MCF 10A (cell line): ENCODE results near the gene ZNF799. TPM values are rescaled to one million over a fixed set of nuclear protein-coding genes. Genes with fewer than 3 reads are reported as not detected.
"Not testable (repeated sequence)": the region's sequence is repeated elsewhere in the genome, so short reads cannot be mapped to it uniquely, and the experiment has no call there.

ENCODE experiments used
- BruUV-seq: library from RNA; stranded (reverse); fragments of 400-500 nt; replicated peaks from 2 replicates; lab custom pipeline; 2021; lab: Mats Ljungman, UMichigan
- CTCF ChIA-PET: fragments of 300-600 bp; sonication (Branson Sonifier 250); formaldehyde crosslinking; extraction: SDS; loops from one replicate; lab custom pipeline; 2021; ENCODE audit warnings: antibody characterized with exemption, inconsistent platforms; lab: Yijun Ruan, JAX
- POLR2A ChIA-PET: fragments of 300-600, 350-650 bp; sonication (Branson Sonifier 250); formaldehyde crosslinking; extraction: SDS; loops from one replicate; lab custom pipeline; 2020; ENCODE audit warnings: antibody characterized with exemption, inconsistent platforms; lab: Yijun Ruan, JAX
- DNase-seq: peaks from one replicate; pipeline ENCODE4 v3.0.0-alpha.2; 2018; ENCODE audit not compliant: unreplicated experiment
- H3K27ac Mint-ChIP-seq: one replicate; pipeline ENCODE4 v1.8.0; 2022; ENCODE audit warnings: mild to moderate bottlenecking, low read depth, mixed read lengths; ENCODE audit not compliant: unreplicated experiment
- H3K27me3 Mint-ChIP-seq: one replicate; pipeline ENCODE4 v1.8.0; 2022; ENCODE audit warnings: mixed read lengths; ENCODE audit not compliant: insufficient read depth, unreplicated experiment
- H3K36me3 Mint-ChIP-seq: one replicate; pipeline ENCODE4 v1.8.0; 2022; ENCODE audit warnings: mild to moderate bottlenecking, moderate library complexity, mixed read lengths; ENCODE audit not compliant: insufficient read depth, unreplicated experiment
- H3K4me1 Mint-ChIP-seq: one replicate; pipeline ENCODE4 v1.8.0; 2022; ENCODE audit warnings: mixed read lengths; ENCODE audit not compliant: insufficient read depth, unreplicated experiment
- H3K4me3 Mint-ChIP-seq: one replicate; pipeline ENCODE4 v1.8.0; 2022; ENCODE audit warnings: mild to moderate bottlenecking, moderate library complexity, mixed read lengths; ENCODE audit not compliant: unreplicated experiment
- H3K9me3 Mint-ChIP-seq: one replicate; pipeline ENCODE4 v1.8.0; 2022; ENCODE audit warnings: mixed read lengths; ENCODE audit not compliant: unreplicated experiment
- CTCF ChIP-seq: fragments of 200-600 bp; IDR thresholded peaks from one replicate; pipeline ENCODE4 v1.8.0; 2022; ENCODE audit warnings: antibody characterized with exemption, mild to moderate bottlenecking; ENCODE audit not compliant: unreplicated experiment
- intact Hi-C: fragments of 100-400 bp; cut with micrococcal nuclease; formaldehyde crosslinking; loops from 2 replicates; pipeline ENCODE4 v1.14.1; 2022
- total RNA-seq: library from RNA; stranded (reverse); gene quantifications from 2 replicates; pipeline ENCODE4 v1.2.3, GENCODE V29; 2022

Gene ZNF799
- total RNA-seq, 1 experiment from 2014 or later, result 1.8 TPM

- no TSS peak for BruUV-seq
These were observed 36.5 kb downstream of the ZNF799 start for GRCh38 chr19:12364391-12365235.

GRCh38 chr19:12362236-12362635 lies 38.8 kb downstream of the ZNF799 start:
- H3K27ac Mint-ChIP-seq, H3K9me3 Mint-ChIP-seq, BruUV-seq, H3K36me3 Mint-ChIP-seq, DNase-seq, intact Hi-C loops, H3K4me3 Mint-ChIP-seq, H3K4me1 Mint-ChIP-seq, H3K27me3 Mint-ChIP-seq, POLR2A ChIA-PET: not testable (repeated sequence)
- CTCF ChIA-PET, result interaction anchor here (1.0 kb wide), 1 partner anchor 39 kb away, joined by 4 read pairs; the partner anchor contains the start of gene ZNF799

More at GRCh38 chr19:12364391-12365235, 36.5 kb downstream of the ZNF799 start:
- Mint-ChIP-seq H3K4me3 (peak overlapping the region; percentile 82), H3K27me3 (no peaks in the 10 kb centered on the region), H3K27ac (no peak overlapping the region), H3K36me3 (no peaks in the 10 kb centered on the region), H3K9me3 (peaks cover 16% of the 10 kb centered on the region), H3K4me1 (no peaks in the 10 kb centered on the region)
- CTCF ChIA-PET, result interaction anchor here (0.6 to 1.1 kb wide), 3 partner anchors 8 to 194 kb away, joined by 3 to 4 read pairs (median 3); partner anchors contain the start of gene ZNF563
- intact Hi-C loops, result no loop called here
- no peak for TF ChIP-seq CTCF
- POLR2A ChIA-PET, result interaction anchor here (0.6 to 1.7 kb wide), 5 partner anchors 31 to 741 kb away, joined by 3 to 11 read pairs (median 5); partner anchors contain the start of genes ZNF136, ZNF44 and ZNF563
- DNase-seq, result no peak

GRCh38 chr19:12353375-12353774 lies 47.7 kb downstream of the ZNF799 start:
- Mint-ChIP-seq H3K36me3 (no peaks in the 10 kb centered on the region), H3K27ac (no peak overlapping the region), H3K9me3 (peaks cover 16% of the 10 kb centered on the region), H3K4me3 (no peak overlapping the region), H3K4me1 (no peaks in the 10 kb centered on the region), H3K27me3 (no peaks in the 10 kb centered on the region)
- POLR2A ChIA-PET, result no interaction called here
- no peak for DNase-seq
- no peak for TF ChIP-seq CTCF
- intact Hi-C loops, result no loop called here
- no TSS peak for BruUV-seq
- CTCF ChIA-PET, result interaction anchor here (0.8 kb wide), 1 partner anchor 582 kb away, joined by 3 read pairs; no protein-coding TSS in a partner anchor

- peaks cover 27% of the 10 kb centered on the region for H3K9me3 Mint-ChIP-seq
These were observed 50.2 kb downstream of the ZNF799 start for GRCh38 chr19:12350890-12351197.

More at GRCh38 chr19:12350890-12351197, 50.2 kb downstream of the ZNF799 start:
- Mint-ChIP-seq H3K27me3 (no peaks in the 10 kb centered on the region), H3K4me3 (no peak overlapping the region), H3K4me1 (no peaks in the 10 kb centered on the region), H3K36me3 (no peaks in the 10 kb centered on the region), H3K27ac (no peak overlapping the region)
- intact Hi-C loops, result no loop called here
- no peak for TF ChIP-seq CTCF
- CTCF ChIA-PET, result no interaction called here
- no TSS peak for BruUV-seq
- no peak for DNase-seq
- POLR2A ChIA-PET, result no interaction called here
